Right lobe of liver (tissue), 4 donors: ENCODE measurements around the gene EDC3.

Source experiments
- POLR2A ChIP-seq: fragments of 450-650 bp; IDR thresholded peaks from one replicate; pipeline ENCODE4 v1.6.1; 2017; ENCODE audit warnings: antibody characterized with exemption, mild to moderate bottlenecking
- TF ChIP-seq, protein P1 (sequence below), 4 donors: fragments of 200-600 bp in 3 of 4; fragments of 450-650 bp in 1 of 4; IDR thresholded peaks; one replicate each; pipeline versions ENCODE4 v1.5.1 to v1.8.0; 2016 to 2022; ENCODE audit warnings: antibody characterized with exemption in 4 of 4, mild to moderate bottlenecking in 2 of 4
- donor health status: DM: no; HTN: no; CAD: no.
- donor health status: DM: no; HTN: no; CAD: no.
- donor health status: DM: no; HTN: yes; CAD: no.

DNA sequence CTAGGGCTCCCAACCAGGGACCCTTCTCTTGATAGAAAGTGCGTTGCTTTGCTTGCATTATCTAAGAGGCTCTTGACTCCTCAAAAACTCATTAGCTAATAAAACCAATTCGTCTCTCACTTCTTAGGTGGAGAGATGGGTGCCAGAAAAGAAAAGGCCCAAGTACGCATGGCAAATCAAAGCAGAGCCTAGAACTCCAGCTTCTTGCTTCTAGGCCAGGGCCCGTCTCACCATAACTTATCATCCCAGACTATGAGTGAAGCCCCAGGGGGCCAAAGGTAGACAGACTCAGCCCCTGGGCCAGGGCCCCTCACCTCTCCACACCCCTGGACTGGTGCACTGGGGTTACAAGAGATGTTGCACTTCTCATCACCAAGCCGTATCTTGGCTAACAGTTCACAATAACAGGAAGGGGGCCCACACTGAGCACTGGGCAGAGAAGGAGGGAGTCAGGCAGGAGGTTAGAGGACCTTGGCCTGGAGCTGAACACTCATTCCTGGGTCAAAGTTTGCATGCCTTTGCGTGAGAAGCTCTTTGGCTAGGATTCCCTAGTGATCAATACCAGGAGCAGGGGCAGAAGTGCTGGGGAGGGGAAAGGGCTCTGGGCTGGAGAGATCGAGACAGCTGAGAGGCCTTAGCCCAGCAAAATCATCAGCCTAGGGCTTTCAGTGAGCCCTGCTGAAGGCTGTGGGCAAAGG lies 34.9 kb upstream of the EDC3 start:
- TF ChIP-seq, protein P1, sequence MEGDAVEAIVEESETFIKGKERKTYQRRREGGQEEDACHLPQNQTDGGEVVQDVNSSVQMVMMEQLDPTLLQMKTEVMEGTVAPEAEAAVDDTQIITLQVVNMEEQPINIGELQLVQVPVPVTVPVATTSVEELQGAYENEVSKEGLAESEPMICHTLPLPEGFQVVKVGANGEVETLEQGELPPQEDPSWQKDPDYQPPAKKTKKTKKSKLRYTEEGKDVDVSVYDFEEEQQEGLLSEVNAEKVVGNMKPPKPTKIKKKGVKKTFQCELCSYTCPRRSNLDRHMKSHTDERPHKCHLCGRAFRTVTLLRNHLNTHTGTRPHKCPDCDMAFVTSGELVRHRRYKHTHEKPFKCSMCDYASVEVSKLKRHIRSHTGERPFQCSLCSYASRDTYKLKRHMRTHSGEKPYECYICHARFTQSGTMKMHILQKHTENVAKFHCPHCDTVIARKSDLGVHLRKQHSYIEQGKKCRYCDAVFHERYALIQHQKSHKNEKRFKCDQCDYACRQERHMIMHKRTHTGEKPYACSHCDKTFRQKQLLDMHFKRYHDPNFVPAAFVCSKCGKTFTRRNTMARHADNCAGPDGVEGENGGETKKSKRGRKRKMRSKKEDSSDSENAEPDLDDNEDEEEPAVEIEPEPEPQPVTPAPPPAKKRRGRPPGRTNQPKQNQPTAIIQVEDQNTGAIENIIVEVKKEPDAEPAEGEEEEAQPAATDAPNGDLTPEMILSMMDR (IDR thresholded peaks at IDR 0.05), result no peak
- TF ChIP-seq POLR2A, result no peak
